Transverse colon (tissue), 4 donors: ENCODE data around the gene BCL7C.

ENCODE experiments used
- POLR2AphosphoS5 ChIP-seq, 3 donors: sonication (generic); formaldehyde crosslinking; IDR thresholded peaks; one replicate each; pipeline ENCODE4 v1.6.1; 2016; ENCODE audit warnings: antibody characterized with exemption in 3 of 3
- TF ChIP-seq, protein P1 (sequence below), 5 experiments: fragments of 200-600 bp in 3 of 5; fragments of 450-650 bp in 2 of 5; sonication (generic) in 3 of 5; IDR thresholded peaks; 1 replicate in 2 of 5; 2 replicates in 3 of 5; pipeline ENCODE4 v1.5.1; 2016 to 2017; ENCODE audit warnings: antibody characterized with exemption in 5 of 5, inconsistent platforms in 3 of 5, mild to moderate bottlenecking in 2 of 5, moderate library complexity in 1 of 5

- TF ChIP-seq, protein P1, sequence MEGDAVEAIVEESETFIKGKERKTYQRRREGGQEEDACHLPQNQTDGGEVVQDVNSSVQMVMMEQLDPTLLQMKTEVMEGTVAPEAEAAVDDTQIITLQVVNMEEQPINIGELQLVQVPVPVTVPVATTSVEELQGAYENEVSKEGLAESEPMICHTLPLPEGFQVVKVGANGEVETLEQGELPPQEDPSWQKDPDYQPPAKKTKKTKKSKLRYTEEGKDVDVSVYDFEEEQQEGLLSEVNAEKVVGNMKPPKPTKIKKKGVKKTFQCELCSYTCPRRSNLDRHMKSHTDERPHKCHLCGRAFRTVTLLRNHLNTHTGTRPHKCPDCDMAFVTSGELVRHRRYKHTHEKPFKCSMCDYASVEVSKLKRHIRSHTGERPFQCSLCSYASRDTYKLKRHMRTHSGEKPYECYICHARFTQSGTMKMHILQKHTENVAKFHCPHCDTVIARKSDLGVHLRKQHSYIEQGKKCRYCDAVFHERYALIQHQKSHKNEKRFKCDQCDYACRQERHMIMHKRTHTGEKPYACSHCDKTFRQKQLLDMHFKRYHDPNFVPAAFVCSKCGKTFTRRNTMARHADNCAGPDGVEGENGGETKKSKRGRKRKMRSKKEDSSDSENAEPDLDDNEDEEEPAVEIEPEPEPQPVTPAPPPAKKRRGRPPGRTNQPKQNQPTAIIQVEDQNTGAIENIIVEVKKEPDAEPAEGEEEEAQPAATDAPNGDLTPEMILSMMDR (IDR thresholded peaks at IDR 0.05): no peak
- no peak for TF ChIP-seq POLR2AphosphoS5 (IDR thresholded peaks at IDR 0.05)
These were observed 16.7 kb upstream of the BCL7C start for GRCh38 chr16:30910427-30911029.
